Anterior cingulate cortex (tissue), 58 donors: ENCODE results near the gene PPP6R2.

Experiments used
- DNase-seq, 58 donors: peaks; one replicate each; lab custom pipeline; 2025; lab: John Stamatoyannopoulos, UW

The PPP6R2 gene

GRCh38 chr22:50342651-50343540 is at the start of gene PPP6R2:
Gene PPP6R2, plus strand, starts transcription at chr22:50343327. Its CDS starts 50,582 bp downstream, at chr22:50393909.
- DNase-seq, result peak in 55 of 58 donors; percentile 30 to 88 (median 66)

DNA sequence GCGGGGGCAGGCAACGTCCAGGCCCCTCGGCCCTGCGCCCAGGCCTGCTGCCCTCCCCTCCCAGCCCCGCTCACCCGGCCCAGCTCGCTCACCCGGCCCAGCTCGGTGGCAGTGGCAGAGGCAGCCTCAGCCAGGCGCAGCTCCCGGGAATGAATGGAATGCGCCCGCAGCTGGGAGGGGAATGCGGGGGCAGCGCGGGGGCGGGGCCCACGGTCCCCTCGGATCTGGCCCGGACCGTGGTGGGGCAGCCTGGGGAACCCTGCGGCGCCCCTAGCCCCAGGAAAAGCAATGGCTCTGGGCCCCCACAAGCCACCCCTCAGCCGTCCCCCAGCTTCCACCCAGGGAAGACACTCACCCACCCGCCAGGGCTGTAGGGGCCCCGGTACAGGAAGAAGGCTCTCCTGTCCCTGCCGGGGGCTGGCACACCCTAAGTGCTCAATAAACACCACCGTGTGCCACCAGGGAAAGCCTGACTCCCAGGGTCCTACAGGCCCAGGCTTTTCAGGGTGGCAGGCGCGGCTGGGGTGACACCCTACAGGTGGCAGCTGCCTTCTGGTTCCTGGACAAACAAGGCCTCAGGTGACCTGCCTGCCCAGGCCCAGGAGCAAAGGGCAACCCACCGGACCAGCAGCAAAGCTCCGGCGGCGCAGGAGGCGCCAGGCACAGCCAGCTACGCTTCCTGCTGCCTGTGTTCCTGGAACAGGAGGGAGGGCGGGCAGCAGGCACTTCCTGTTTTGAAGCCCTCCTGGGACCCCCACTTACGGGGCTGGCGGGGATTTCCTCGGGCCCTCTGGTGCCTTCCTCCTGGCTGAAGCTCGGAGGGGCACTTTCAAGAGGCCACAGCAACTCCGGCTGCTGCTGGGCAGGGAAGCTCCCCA is 49.4 kb upstream of the PPP6R2 start:
- DNase-seq, result peak in 14 of 58 donors; percentile 15 to 60 (median 36)

GRCh38 chr22:50294319-50294656 is 48.8 kb upstream of the PPP6R2 start:
- no peak for DNase-seq

- DNase-seq, result no peak
Observed at GRCh38 chr22:50296658-50297490, 46.3 kb upstream of the PPP6R2 start.

GRCh38 chr22:50297510-50298265 is 45.4 kb upstream of the PPP6R2 start:
- DNase-seq, result no peak

- DNase-seq, result no peak
Observed at GRCh38 chr22:50298266-50298637, 44.9 kb upstream of the PPP6R2 start.

GRCh38 chr22:50298937-50299784 is 44.0 kb upstream of the PPP6R2 start:
- DNase-seq, result peak in 8 of 58 donors; percentile 7 to 38 (median 26)

- DNase-seq, result no peak
Observed at GRCh38 chr22:50299785-50300619, 43.1 kb upstream of the PPP6R2 start.

DNA sequence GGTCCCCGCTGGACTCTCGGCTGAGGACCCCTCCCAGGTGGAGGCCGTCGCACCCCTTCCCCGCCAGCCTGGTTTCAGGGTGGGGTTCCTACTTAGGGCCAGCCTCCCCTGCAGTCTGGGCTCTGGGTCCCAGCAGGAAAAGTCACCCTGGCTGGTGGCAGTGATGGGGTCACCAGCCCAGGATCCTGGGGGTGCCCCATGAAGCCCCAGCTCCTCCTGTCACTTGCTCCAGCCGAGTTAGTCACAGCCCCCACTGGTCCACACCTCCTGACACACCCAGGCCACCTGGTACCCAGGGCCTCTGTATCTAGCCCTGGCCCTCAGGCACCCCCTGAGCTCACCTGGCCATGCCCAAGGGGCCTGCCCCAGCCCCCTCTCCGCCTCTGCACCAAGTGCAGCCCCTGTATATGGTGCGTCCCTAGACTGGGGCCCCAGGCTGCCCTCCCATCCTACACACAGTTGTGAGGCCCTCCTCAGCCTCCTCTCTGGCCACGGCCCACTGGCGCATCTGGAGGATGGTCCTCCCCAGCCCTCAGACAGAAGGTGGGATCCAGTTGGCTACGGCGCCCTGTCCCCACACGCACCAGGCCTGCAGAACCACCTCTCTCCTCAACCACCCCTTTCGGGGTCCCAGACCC is 42.4 kb upstream of the PPP6R2 start:
- no peak for DNase-seq

DNA sequence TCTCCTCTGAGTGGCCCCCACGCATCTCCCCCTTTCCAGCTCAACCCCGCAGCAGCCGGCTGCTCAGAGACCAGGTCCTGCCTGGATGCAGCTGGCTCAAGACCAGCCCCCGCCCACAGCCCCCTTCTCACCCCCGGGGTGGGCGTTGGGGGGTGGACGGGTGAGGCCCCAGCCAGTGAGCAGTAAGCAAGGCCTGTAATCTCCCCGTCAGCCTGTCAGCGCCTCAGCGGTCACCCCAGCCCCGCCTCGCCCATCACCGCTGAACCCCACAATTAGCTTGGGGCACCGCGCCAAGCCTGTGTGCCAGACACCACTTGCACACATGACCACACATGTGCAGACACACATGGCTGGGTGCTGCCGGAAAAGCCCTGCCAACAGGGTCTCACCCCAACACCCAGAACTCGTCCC is 41.5 kb upstream of the PPP6R2 start:
- no peak for DNase-seq

DNA sequence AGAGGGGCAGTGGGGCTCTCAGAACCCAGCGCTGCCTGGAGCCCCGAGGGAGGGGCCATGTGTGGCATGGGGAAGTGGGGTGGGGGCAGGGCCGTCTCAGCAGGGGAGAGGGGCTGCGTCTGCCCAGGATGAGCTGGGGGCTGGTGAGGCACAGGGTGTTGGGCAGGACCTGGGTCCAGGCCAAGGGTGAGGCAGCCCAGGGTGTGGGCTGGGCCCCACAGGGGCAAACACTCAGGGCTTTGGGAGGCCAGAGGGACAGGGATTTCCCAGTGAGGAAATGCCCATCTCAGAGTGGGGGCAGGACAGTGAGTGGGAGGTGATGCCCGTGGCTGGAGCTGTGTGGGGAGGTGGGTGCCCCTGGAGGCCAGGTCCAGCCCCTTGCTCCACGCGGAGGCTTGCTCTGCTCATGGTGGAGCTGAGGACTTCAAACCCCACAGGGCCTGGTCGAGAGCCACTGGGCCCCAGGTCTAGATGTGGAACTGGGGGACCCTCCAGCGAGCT is 41.0 kb upstream of the PPP6R2 start:
- no peak for DNase-seq

DNA sequence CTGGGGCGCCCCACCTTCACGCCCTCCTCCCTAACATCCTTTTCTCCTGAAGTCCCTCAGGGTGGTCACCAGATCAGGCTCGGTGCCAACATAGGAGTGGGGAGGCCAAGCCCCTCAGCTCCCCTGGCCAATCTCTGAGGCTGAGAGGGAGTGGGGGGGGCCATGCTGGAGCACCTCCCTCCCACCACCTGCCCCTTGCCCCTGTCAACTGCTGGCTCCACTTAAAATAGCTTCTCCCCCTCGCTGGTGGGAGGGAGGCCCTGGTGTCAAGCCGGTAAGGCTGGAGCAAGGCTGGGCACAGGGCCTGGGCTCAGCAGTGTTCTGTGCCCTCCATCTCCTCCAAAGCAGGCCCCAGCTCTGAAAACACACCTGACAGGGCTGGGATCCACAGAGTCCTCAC is 40.6 kb upstream of the PPP6R2 start:
- DNase-seq, result peak in 1 of 58 donors; percentile 9

- DNase-seq, result peak in 12 of 58 donors; percentile 19 to 65 (median 42)
Observed at GRCh38 chr22:50303515-50303847, 39.6 kb upstream of the PPP6R2 start.

- DNase-seq, result peak in 25 of 58 donors; percentile 15 to 73 (median 45)
Observed at GRCh38 chr22:50303848-50304527, 39.1 kb upstream of the PPP6R2 start.

DNA sequence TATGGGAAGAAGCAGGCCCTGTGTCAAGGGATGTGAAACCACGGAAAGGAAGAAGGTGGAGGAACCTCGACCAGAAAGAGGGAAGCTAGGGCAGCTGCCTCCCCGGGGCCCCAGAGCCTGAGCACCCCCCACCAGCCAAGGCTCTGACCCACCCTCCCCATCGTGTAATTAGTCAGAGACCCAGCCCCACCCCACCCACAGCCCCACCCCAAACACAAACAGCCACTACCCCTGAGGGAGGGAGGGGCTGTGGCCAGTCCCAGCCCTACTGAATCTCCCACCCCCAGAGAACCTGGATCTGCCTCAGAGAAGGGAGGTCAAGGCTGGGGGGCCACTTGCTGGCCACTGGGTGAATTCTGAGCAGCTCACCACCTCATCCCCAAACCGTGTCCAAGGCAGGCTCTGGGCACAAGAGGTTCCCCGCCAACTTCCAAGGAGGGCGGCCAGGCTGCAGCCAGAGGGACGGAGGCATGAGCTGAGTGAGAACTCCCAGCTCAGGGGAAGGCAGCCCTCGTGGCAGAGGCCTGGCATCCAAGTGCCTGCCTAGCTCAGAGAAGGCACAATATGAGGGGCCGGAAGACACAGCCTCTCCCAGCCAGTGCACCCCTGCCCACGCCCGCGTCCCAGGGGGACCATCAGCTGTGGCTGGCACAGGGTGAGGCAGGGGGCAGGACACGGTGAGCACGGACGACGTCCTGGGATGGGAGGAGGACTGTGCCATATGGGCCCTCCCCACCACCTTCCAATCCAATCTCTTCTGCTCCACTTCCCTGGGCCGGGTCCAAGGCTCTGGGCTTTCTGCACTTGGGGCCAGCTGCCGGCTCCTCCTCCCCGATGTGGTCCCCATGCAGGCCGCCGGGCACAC is 38.4 kb upstream of the PPP6R2 start:
- DNase-seq, result peak in 44 of 58 donors; percentile 35 to 81 (median 63)
